Muscle of back (tissue), 11 donors: Measurements from ENCODE around the gene TRIM25. TPM values are rescaled to one million over a fixed set of nuclear protein-coding genes. Genes with fewer than 3 reads are reported as not detected.

ENCODE experiments used
- DNase-seq, 3 donors: peaks; one replicate each; pipeline versions ENCODE4 v3.0.0 to v3.0.0-alpha.2; 2013
- polyA plus RNA-seq, 10 donors: library from polyadenylated mRNA; unstranded; fragments of 120-200 nt; gene quantifications; one replicate each; pipeline ENCODE4 v1.2.1, GENCODE V29; 2013; ENCODE audit not compliant: insufficient read length in 10 of 10

The TRIM25 gene
- polyA plus RNA-seq, 10 donors, result 9.4 to 16.3 (median 13.5) TPM

DNA sequence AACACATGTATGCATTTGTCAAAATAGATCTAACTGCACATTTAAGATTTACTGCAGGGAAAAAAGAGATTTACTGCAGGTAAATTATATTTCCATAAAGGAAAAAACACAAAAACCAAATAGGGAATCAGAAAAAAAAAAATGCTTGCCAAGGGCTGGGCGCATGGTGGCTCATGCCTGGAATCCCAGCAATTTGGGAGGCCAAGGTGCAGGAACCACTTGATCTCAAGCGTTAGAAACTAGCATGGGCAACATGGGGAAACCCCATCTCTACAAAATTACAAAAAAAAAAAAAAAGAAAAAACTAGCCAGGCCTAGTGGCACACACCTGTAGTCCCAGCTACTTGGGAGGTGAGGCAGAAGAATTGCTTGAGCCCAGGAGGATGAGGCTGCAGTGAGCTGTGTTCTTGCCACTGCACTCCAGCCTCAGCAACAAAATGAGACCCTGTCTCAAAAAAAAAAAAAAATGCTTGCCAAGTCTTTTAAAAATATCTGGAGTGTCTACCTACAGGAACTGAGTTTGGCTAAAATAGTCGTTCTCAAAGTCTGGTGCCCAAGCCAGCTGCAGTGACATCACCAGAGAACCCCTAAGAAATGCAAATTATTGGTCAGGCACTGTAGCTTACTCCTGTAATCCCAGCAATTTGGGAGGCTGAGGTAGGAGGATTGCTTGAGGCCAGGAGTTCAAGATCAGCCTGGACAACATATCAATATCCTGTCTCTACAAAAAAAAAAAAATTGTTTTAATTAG, 17.5 kb downstream of the TRIM25 start:
- no peak for DNase-seq

DNA sequence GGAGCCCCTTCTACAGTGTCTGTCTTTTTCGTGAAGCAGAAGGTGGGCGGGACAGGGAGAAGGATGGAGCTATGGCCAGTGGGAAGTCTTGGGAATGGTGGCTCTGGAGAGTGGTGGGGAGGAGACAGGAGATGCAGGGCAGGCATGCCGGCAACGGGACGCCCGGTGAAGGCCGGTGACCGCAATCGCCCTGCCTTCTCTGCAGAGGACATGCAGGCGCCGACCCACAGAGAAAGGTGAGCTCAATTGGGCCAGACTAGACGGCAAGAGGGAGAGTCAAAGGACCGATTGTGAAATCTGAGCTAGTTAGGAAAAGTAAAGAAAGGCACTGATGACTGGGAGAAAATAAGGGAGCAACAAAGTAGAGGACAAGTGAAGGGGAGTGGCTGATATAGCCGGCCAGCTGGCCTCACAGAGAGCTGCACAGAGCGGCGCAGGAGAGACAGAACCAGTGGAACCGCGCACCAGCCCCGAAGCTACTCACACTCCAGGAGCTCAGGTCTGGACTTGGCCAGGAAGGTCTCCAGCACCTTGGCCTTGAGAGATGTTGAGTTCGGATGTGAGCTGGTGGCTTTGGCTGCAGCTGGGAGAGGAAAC, 18.9 kb downstream of the TRIM25 start:
- no peak for DNase-seq

DNA sequence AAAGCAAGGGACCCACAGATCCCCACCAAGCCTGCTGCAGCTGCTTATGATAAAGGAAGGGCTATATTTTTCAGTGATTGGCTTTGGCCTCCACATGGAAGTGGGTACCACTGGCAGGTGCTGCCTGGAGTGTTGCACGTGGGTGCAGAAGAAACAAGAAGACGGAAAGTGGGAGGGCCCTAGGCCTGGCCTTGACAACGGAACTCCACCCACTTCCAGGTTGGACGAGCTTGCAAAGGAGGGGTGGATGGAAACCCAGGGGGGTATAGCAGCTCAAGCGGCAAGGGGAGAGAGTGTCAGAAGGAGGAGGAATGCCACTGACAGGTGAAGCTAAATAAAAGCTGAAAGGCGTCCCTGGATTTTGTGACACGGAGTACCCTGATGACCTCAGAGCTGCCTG, 20.3 kb downstream of the TRIM25 start:
- DNase-seq, result no peak

DNA sequence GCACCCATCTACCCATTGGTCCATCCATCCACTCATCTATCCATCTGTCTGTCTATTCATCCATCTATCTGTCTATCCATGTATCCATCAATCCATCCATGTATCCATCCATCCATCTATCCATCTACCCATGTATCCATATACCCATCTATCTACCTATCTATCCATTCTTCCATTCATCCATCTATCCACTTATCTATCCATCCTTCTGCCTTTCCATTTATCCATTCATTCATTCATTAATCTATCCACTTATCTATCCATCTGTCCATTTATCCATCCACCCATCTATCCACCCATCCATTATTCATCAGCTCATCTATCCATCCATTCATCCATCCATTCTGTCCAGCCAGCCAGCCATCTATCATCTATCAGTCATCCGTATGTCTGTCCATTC, 21.5 kb downstream of the TRIM25 start:
- no peak for DNase-seq

DNA sequence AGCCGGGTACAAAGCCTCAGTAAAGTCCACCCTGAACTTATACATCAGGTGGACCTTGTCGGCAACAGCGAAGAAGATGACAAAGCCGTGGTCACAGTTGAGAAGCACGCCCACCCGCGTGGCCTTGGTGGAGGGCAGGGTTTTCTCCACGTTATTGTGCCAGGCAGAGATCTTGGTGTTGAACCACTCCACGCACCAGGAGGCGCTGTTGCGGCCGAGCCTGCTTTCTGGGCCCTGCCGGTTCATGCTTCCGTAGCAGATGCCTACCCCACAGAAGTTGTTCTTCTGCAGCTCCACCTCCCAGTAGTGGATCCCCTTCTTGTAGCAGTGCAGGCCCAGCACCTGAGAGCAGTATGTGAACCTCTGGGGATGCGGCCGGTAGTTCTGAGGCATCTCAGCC, 22.1 kb downstream of the TRIM25 start:
- DNase-seq, result no peak

DNA sequence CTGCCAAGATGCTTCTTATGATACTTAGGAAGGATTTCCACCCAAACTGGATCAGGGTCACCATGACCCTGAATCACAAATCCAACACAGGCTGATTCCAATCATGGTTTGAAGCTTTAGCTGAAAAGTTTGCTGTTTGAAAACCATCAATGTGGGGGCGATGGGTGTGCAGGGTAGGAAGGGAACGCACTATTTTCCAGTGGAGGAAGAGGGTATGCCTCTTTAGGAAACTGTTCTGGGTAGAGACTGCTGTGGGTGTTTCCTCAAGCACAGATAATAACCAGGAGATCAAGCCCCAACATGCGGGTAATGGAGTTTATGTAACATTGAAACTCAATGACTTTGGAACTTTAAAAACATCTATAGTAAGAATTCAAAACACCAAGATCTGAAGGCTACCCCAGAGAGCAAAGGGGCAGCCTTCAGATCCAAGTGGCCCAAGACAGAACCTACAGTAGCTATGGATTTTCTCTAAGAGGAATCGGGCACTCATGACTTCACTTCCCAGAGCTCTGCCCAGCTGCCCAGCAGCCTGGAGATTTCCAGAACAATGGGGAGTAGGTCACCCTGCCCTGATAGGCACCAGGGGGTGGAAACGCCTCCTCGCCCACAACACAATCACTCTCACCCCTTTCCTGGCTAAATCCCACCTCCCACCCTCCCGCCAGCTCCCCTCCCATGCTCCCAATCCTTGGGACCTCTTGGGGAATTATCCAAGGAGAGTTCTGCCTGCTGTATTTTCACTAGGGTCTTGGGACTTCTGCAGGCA, 22.8 kb downstream of the TRIM25 start:
- DNase-seq, result no peak

DNA sequence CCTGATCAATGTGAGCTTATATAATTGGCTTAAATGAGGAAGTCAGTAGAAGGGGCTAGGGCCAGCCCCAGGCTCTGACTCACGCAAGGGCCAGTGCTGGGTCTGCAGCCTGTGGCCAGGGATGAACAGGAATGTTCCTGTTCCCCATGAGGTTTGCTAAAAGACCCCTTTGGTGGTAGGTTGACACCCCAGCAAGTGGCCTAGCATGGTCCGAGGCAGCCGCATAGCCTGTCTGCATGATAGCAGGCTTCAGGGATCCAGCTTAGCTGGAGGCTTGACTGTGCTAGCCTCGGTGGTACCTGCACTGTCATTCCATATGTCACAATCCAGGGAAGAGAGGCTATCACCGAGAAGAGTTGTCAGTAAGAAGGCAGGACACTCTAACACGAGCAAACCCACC, 23.5 kb downstream of the TRIM25 start:
- no peak for DNase-seq

DNA sequence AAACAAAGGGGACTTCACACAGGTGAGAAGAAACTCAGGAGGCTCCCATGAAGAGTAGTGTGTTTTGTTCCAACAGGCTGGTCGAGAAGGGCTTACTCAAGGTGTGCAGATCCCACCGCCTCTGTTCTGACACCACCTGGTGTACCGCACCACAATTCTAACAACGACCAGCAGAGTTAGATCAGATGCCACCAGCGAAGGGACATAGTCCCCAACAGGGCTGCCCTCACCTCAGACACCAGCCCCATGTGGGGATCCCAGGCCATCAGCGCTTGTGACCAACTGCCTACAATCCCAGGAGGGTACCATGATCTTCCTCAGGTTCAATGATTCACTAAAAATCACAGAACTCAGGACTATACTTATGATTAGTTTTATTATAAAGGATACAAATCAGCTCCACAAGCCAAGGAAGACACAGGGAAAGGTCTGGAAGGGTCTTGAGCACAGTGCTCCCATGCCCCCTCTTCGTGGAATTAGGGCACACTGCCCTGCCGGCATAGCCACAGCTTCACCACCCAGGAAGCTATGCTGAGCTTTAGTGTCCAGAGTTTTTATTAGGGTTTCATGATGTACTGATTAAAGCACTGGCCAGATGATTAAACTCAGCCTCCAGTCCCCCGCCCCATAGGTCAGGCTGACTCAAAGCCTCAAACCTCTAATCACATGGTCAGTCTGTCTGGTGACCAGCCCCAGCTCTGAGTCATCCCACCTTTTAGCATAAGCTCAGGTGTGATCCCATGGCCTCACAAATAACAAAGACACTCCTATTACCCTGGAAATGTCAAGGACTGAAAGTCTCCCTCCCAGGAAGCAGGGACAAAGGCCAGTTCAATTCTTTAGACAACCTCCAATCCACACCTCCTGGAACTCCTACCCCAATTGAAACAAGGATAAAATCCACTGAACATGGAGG, 26.0 kb downstream of the TRIM25 start:
- DNase-seq, result no peak

DNA sequence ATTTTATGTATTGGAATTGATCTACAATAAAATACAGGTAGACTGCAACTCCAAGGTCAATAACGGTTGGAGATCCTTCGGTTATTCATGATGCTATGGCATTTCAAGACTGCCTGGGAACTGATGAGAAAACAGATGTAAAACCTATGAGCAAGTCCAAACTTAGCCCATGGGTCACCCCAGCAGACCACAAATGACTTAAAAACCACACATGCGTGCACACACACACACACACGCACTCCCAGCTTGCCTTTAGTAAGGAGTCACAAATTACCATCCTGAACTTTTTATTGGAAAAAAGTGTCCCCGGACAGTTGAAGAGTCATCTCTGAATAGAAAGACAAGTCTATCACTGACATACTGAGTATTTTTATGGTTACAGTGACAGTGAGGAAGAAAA, 26.7 kb downstream of the TRIM25 start:
- DNase-seq, result no peak

DNA sequence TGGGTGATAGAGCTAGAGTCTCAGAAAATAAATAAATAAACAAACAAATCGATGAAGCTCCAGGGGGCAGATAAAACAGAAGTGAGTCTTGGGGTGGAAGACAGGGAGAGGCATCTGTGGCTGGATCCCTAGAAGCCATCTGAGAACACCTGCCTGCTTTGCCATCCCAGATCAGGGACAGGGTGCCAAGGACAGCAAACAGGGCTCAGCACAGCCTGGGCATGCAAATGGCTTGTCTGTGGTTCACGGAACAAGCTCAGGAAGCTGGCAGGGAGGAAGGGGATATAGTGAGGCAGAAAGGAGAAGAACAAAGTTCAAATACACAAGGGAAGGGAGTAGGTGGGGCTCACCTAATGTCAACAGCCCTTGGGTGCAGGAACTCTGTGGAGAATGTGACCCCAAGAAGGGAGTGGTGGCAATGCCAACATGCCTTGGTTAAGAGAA, 27.5 kb downstream of the TRIM25 start:
- DNase-seq, result no peak

DNA sequence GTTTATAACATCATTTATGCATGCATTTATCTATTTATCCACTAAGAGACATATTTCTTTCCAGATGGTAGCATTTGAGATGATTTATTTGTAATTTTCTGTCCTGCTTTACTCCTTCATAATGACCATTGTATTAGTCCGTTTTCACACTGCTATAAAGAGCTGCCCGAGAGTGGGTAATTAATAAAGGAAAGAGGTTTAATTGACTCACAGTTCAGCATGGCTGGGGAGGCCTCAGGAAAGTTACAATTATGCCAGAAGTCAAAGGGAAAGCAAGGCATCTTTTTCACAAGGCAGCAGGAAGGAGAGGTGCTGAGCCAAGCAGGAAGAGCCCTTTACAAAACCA, 28.6 kb downstream of the TRIM25 start:
- no peak for DNase-seq

DNA sequence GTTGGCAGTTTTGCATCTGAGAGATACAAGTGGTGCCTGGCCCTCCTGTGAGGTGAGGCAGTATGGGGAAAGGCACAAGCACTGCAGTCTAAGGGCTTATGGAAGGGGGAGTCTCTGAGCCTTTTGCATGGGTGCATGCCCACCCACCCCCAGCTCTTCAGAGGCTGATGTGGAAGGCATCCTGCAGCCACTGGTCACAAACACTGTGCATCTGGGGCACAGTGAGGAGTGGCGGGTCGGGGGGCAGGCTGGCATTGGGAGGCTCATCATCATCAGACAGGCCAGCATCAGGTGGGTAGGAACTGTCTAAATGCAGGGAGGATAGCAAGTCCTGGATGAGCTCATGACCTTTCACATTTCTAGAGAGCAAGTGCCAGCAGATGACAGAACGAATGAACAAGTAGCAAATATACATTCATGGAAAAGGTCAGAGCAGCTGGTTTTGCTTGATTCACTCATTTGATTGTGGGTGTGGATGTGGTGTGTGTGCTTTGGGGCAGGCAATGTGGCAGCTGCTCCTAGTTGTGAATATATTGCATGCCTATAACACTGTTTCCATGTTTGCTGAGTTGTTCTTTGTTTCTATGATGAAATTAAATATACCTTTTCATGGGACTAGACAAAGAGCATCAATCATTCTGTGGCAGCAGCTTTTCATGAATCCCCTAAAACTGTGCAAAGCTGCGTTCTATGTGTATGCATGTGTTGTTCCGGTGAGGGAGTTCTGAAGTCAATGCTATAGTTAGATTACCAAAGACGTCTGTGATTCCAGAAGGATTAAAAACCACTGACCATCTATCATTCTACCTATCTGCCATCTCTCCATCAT, 29.2 kb downstream of the TRIM25 start:
- DNase-seq, result no peak

DNA sequence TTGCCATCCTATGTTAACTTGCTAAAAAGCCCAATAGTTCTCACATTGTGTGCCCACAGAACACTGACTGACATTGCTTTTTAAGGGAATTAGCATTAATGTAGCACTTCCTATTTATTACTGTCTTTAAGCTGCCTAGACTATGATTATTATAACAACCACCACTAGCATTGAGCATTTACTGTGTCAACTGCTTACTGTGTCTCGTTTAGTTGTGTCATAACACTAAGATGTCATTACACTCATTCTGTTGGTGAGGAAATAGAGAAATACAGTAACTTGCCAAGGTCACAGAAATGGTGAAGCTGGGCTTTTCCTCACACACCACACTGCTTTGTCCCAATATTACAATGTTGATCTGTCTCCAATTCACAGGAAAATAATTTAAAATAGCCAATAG, 30.2 kb downstream of the TRIM25 start:
- no peak for DNase-seq

DNA sequence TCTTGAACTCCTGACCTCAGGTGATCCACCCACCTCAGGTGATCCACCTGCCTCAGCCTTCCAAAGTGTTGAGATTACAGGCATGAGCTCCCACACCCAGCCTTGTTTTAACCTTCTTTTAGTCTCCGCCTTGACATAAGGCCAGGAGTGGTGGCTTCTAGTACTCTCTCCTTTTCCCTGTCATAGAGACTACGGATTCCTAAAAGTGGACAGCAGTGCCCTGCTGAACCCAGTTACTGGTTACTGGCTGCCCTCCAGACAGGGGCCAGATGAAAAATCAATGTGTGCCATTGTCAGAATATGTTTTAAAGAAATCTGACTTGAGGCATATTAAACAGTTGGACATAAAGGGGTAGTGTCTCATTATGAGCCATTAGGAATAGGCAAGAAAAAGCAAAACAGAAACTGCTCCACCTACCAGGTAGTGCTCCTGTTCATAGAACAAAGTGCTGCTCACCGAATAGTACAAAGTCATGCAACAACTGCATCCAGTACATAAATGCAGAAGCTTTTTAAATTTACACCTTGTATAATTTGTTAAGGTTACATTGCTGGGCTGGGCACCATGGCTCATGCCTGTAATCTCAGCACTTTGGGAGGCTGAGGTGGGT, 32.1 kb downstream of the TRIM25 start:
- no peak for DNase-seq

DNA sequence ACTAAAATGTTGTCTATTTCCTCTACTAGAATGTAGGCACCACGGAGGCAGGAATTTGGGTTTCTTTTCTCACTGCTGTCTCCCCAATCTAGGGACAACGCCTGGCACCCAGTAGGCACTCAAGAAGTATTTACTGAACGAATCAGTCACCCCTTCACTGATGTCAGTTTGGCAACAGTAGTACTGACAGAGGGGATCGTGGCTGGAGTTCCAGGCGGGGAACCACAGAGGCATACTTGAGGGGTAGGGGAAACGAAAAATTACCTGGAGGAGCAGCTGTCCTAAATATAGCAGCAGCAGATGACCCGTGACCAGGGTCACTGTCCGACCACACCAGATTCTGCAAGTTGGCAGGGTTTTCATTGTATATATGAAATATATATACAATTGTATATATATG, 33.3 kb downstream of the TRIM25 start:
- no peak for DNase-seq

DNA sequence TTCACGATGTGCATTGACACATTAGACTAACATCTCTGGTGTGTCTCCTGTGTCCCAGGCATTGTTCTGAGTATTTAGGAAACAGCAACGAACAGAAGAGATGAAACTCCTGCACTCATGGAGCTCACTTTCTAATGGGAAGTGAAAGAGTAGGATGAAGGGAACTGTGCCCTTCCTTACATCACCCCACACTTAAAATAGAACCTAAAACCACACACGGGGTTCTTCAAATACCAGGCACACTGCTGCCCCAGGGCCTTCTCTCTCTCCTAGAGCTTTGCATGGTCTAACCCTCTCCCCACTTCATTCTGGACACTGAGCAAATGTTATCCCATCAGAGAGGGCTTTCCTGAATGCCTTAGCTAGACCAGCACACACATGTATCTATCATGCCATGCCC, 33.7 kb downstream of the TRIM25 start:
- no peak for DNase-seq

DNA sequence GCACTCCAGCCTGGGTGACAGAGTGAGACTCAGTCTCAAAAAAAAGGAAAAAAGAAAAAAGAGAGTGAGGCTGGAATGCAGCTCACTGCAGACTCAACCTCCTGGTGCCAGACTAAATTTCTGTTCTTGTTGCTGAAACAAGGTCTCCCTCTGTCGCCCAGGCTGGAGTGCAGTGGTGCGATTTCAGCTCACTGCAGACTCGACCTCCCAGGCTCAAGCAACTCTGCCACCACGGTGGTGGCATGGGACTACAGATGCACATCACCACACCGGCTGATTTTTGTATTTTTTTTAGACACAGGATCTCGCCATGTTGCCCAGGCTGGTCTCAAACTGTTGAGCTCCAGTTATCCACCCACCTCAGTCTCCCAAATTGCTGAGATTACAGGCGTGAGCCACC, 34.6 kb downstream of the TRIM25 start:
- DNase-seq, result no peak

DNA sequence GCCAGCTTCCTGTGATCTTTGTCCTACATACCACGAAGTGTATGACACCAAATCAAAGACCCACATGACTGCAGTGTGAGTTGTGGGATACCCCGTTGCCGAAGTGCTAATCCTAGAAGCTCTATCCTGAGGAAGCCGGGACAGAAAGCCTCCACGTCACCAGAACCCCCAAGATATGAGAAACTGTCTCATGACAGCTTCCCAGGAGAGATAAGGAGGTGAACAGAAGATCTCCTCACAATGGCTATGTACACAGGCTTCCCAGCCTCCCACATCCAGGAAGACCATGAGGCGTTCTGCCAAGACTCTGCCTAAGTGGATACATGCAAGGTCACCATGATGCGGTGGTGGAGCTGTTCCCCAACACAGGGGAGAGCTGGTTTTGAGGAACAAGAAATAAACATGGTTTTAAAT, 37.1 kb downstream of the TRIM25 start:
- DNase-seq, result no peak

DNA sequence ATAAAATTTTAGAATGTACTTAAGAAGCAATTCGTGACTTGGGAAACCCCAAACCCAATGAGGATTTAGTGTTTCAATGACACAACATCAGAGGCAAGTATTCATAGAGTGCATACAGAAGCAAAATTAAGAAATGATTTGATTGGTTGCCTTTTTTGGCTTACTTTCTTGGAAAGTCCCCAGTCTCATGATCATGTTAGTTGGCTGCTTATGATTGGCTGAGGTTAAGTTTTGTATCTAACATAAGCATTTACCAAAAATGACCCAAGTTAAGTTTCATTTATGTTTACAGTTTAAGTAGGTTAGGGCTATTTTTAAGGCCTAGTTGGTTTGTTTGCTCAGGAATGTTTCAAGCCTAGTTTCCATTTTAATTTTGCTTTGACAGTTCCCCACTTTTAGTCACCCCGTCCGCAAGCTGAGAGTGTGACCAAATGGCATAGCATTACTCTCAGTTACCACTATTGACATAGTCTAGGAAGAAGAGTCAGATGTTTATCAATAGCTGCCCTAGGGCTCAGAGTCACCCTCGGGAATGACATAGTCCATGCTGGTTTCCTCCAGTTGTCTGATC, 43.7 kb downstream of the TRIM25 start:
- no peak for DNase-seq

DNA sequence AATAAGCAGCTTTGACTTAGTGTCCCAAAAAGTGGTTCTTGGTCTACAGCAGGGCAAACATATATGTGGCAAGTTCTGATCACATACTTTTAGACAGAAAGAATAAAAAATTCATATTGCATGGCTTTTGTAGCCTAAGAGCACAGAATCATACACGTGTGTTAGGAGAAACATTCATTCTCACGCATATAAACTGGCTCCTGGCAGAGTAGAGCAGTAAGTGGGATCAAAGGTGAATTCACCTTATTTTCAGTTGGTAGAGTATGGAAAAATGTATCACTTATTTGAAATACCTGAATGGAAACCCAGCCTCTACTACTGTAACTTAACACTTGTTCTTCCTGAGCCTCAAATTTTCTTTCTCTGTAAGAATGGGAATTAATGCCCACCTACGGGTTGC, 45.1 kb downstream of the TRIM25 start:
- no peak for DNase-seq
